Immature natural killer cell (primary cell): ENCODE measurements around the gene COL9A3. TPM values are rescaled to one million over a fixed set of nuclear protein-coding genes. Genes with fewer than 3 reads are reported as not detected.

Experiments
- polyA plus RNA-seq, 3 donors: library from polyadenylated mRNA; unstranded; fragments of 300-500 nt; fragmentation: Illumina TruSeq; gene quantifications; one replicate each; pipeline ENCODE4 v1.2.3, GENCODE V29; 2021

COL9A3 gene
- polyA plus RNA-seq, 3 donors from 2014 or later = 0.87 TPM; not detected in 2

Other genes starting within 250 kb of the COL9A3 start
- gene SLCO4A1, start 174.5 kb upstream of the COL9A3 start, polyA plus RNA-seq = under 1 TPM in 2 of 3 donors, not detected in 1; 0.34 to 0.40 TPM
- gene NTSR1, start 108.2 kb upstream of the COL9A3 start, polyA plus RNA-seq = not detected
- 10 to 100 TPM; 10.4 to 15.3 (median 12.5) TPM for gene MRGBP, start 20.6 kb upstream of the COL9A3 start, polyA plus RNA-seq
- 10 to 100 TPM; 21.6 to 75.3 (median 31.3) TPM for gene OGFR, start 12.2 kb upstream of the COL9A3 start, polyA plus RNA-seq
- 1 to 10 TPM in 2 of 3 donors, under 1 TPM in 1; 0.63 to 2.1 (median 1.1) TPM for gene TCFL5, start 44.8 kb downstream of the COL9A3 start, polyA plus RNA-seq
- 10 to 100 TPM; 23.1 to 48.8 (median 37.7) TPM for gene DIDO1, start 109.5 kb downstream of the COL9A3 start, polyA plus RNA-seq
- 10 to 100 TPM; 20.7 to 26.8 (median 21.3) TPM for gene GID8, start 121.1 kb downstream of the COL9A3 start, polyA plus RNA-seq
- gene SLC17A9, start 135.7 kb downstream of the COL9A3 start, polyA plus RNA-seq = 1 to 10 TPM in 2 of 3 donors, under 1 TPM in 1; 0.95 to 3.5 (median 2.0) TPM
- gene BHLHE23, start 189.9 kb downstream of the COL9A3 start, polyA plus RNA-seq = not detected